Measurements from ENCODE around the gene KIF14.

Gene KIF14

GRCh38 chr1:200620273-200621131 lies at the start of gene KIF14:
TSS of gene KIF14 (minus strand) at chr1:200620751. CDS start at chr1:200618723, 2,028 bp downstream.
- H3K9me3 ChIP-seq (ENCODE audit: severe bottlenecking): no peaks in the 10 kb centered on the region
- DNase-seq (ENCODE audit: low spot score): peak; percentile 94
- H3K36me3 ChIP-seq (ENCODE audit: low read depth): peaks cover 35% of the 10 kb centered on the region
- H3K27me3 ChIP-seq (ENCODE audit: insufficient read depth, poor library complexity, severe bottlenecking): no peaks in the 10 kb centered on the region
- peak; percentile 96 for ATAC-seq (ENCODE audit: low read depth)
- peak within 1 kb of the TSS; percentile 63 for H3K27ac ChIP-seq (ENCODE audit: poor library complexity, severe bottlenecking)
- peak within 1 kb of the TSS; percentile 89 for H3K4me3 ChIP-seq (ENCODE audit: severe bottlenecking)
- no peak for TF ChIP-seq CTCF (IDR thresholded peaks at IDR 0.05; ENCODE audit: poor library complexity, severe bottlenecking)
- H3K4me1 ChIP-seq (ENCODE audit: insufficient read depth, poor library complexity, severe bottlenecking): peaks cover 12% of the 10 kb centered on the region

GRCh38 chr1:200669314-200670241 lies 49.0 kb upstream of the KIF14 start, which contains the start of gene DDX59:
TSS of gene DDX59 (minus strand) at chr1:200669907. CDS start at chr1:200666740, 3,167 bp downstream.
- H3K27me3 ChIP-seq (ENCODE audit: insufficient read depth, poor library complexity, severe bottlenecking): no peaks in the 10 kb centered on the region
- peak within 1 kb of the TSS; percentile 99 for H3K27ac ChIP-seq (ENCODE audit: poor library complexity, severe bottlenecking)
- peaks cover 33% of the 10 kb centered on the region for H3K36me3 ChIP-seq (ENCODE audit: low read depth)
- H3K9me3 ChIP-seq (ENCODE audit: severe bottlenecking): no peaks in the 10 kb centered on the region
- peak; percentile 81 for ATAC-seq (ENCODE audit: low read depth)
- TF ChIP-seq CTCF (IDR thresholded peaks at IDR 0.05; ENCODE audit: poor library complexity, severe bottlenecking): no peak
- H3K4me1 ChIP-seq (ENCODE audit: insufficient read depth, poor library complexity, severe bottlenecking): peaks cover 48% of the 10 kb centered on the region
- H3K4me3 ChIP-seq (ENCODE audit: severe bottlenecking): peak within 1 kb of the TSS; percentile 62
- DNase-seq (ENCODE audit: low spot score): peak; percentile 96

GRCh38 chr1:200668514-200669313 lies 48.2 kb upstream of the KIF14 start:
- Histone ChIP-seq H3K9me3 (ENCODE audit: severe bottlenecking) (no peaks in the 10 kb centered on the region), H3K36me3 (ENCODE audit: low read depth) (peaks cover 39% of the 10 kb centered on the region), H3K27me3 (ENCODE audit: insufficient read depth, poor library complexity, severe bottlenecking) (no peaks in the 10 kb centered on the region), H3K4me1 (ENCODE audit: insufficient read depth, poor library complexity, severe bottlenecking) (peaks cover 42% of the 10 kb centered on the region), H3K27ac (ENCODE audit: poor library complexity, severe bottlenecking) (peak overlapping the region; percentile 99), H3K4me3 (ENCODE audit: severe bottlenecking) (peak overlapping the region; percentile 62)
- ATAC-seq (ENCODE audit: low read depth) (no peak), DNase-seq (ENCODE audit: low spot score) (no peak)
- TF ChIP-seq CTCF (IDR thresholded peaks at IDR 0.05; ENCODE audit: poor library complexity, severe bottlenecking): no peak

GRCh38 chr1:200666309-200666708 lies 45.8 kb upstream of the KIF14 start:
- no peak for DNase-seq (ENCODE audit: low spot score)
- peaks cover 30% of the 10 kb centered on the region for H3K4me1 ChIP-seq (ENCODE audit: insufficient read depth, poor library complexity, severe bottlenecking)
- no peaks in the 10 kb centered on the region for H3K9me3 ChIP-seq (ENCODE audit: severe bottlenecking)
- H3K4me3 ChIP-seq (ENCODE audit: severe bottlenecking): no peak overlapping the region
- ATAC-seq (ENCODE audit: low read depth): no peak
- no peak for TF ChIP-seq CTCF (IDR thresholded peaks at IDR 0.05; ENCODE audit: poor library complexity, severe bottlenecking)
- peak overlapping the region; percentile 24 for H3K27ac ChIP-seq (ENCODE audit: poor library complexity, severe bottlenecking)
- no peaks in the 10 kb centered on the region for H3K27me3 ChIP-seq (ENCODE audit: insufficient read depth, poor library complexity, severe bottlenecking)
- H3K36me3 ChIP-seq (ENCODE audit: low read depth): peaks cover 62% of the 10 kb centered on the region
